Right lobe of liver (tissue), 6 donors: Measurements from ENCODE around the gene SYPL2. TPM values are rescaled to one million over a fixed set of nuclear protein-coding genes. Genes with fewer than 3 reads are reported as not detected.

Experiments used
- ATAC-seq, 4 donors: fragments of 200-7000 bp; cut with Tn5 transposase; one replicate each; pipeline ENCODE4 v1.9.1; 2020; ENCODE audit warnings: mild to moderate bottlenecking in 4 of 4, moderate library complexity in 4 of 4
- DNase-seq, 3 donors: peaks; one replicate each; pipeline ENCODE4 v3.0.0-alpha.2; 2020
- H3K27ac ChIP-seq, 3 donors: fragments of 200-600 bp; one replicate each; pipeline ENCODE4 v1.8.0; 2022
- H3K27me3 ChIP-seq, 2 donors: fragments of 200-600 bp; one replicate each; pipeline ENCODE4 v1.8.0; 2022
- H3K36me3 ChIP-seq, 4 donors: fragments of 200-600 bp; sonication (generic) in 1 of 4; one replicate each; pipeline versions ENCODE4 v1.5.1 to v1.8.0; 2017 to 2022; ENCODE audit warnings: control low read depth in 1 of 4
- H3K4me1 ChIP-seq, 4 donors: fragments of 200-600 bp; sonication (generic) in 1 of 4; one replicate each; pipeline versions ENCODE4 v1.5.1 to v1.8.0; 2017 to 2022; ENCODE audit warnings: control low read depth in 1 of 4
- H3K4me3 ChIP-seq, 3 donors: fragments of 200-600 bp; one replicate each; pipeline ENCODE4 v1.8.0; 2022
- H3K9me3 ChIP-seq, 4 donors: fragments of 200-600 bp; sonication (generic) in 1 of 4; one replicate each; pipeline versions ENCODE4 v1.5.1 to v1.8.0; 2017 to 2022; ENCODE audit warnings: control low read depth in 1 of 4
- CTCF ChIP-seq, 4 donors: fragments of 200-600 bp in 3 of 4; fragments of 450-650 bp in 1 of 4; IDR thresholded peaks; one replicate each; pipeline versions ENCODE4 v1.5.1 to v1.8.0; 2016 to 2022; ENCODE audit warnings: antibody characterized with exemption in 4 of 4, mild to moderate bottlenecking in 2 of 4
- POLR2A ChIP-seq: fragments of 450-650 bp; IDR thresholded peaks from one replicate; pipeline ENCODE4 v1.6.1; 2017; ENCODE audit warnings: antibody characterized with exemption, mild to moderate bottlenecking
- WGBS: methylation state at CpG from one replicate; pipeline ENCODE4 v1.1.6; 2018; ENCODE audit warnings: low coverage, low lambda C conversion rate; ENCODE audit not compliant: insufficient coverage; ENCODE audit errors: missing lambda C conversion rate; 5-methylcytosine and 5-hydroxymethylcytosine counted together
- intact Hi-C, 2 donors: fragments of 100-400 bp; cut with DNase I; formaldehyde crosslinking; loops; one replicate each; pipeline versions ENCODE4 v1.11.2 to v1.14.1; 2022
- total RNA-seq, 6 experiments: library from RNA; depleted of rRNA in 2 of 6; stranded (reverse); fragments of >200 nt in 2 of 6; fragmentation: NEBNext Ultra II Directional in 3 of 6; extraction: Animal tissue kit (Norgen Biotek cat#: 25700) in 3 of 6; gene quantifications; one replicate each; pipeline versions ENCODE4 v1.1.0 to v1.2.4, GENCODE V29; 2016 to 2023
- donor health status: DM: no; HTN: yes; CAD: no.
- donor health status: DM: no; HTN: no; CAD: no.
- donor health status: DM: no; HTN: no; CAD: no.
- donor health status: DM: no; HTN: yes; CAD: no.
- donor health status: DM: no; HTN: yes; CAD: no.

The SYPL2 gene
- total RNA-seq, 6 experiments from 2014 or later: 4.7 to 10.6 (median 6.0) TPM

DNA sequence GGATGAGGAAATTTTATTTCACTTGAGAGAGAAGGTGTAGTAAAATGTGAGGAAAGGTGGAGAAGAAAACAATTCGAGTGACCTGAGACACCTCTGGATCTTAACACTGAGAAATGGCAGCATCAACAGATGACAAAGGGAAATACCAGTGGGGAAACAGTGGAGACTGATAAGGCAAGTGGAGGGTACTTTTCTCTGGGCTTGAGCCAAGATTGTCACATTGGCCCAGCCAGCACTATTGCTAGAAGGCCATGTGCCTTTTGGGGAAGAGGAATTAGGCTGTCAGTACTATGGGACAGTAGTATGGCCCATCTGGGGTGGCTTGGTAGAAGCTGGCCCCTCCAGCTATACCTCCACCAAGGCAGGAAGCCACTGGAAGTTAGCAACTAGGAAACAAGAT lies 8.4 kb downstream of the SYPL2 start:
- Histone ChIP-seq H3K9me3 (no peaks in the 10 kb centered on the region), H3K4me1 (no peaks in the 10 kb centered on the region), H3K27ac (no peak overlapping the region), H3K27me3 (no peaks in the 10 kb centered on the region), H3K36me3 (no peaks in the 10 kb centered on the region), H3K4me3 (no peak overlapping the region)
- 83% methylated on average over 1 of the region's 1 CpG for WGBS
- TF ChIP-seq CTCF (IDR thresholded peaks at IDR 0.05) (no peak), POLR2A (no peak)
- ATAC-seq (no peak), DNase-seq (peak in 1 of 3 donors; percentile 25)
- intact Hi-C loops: no loop called here

- intact Hi-C loops: no loop called here
- TF ChIP-seq CTCF (IDR thresholded peaks at IDR 0.05): no peak
- no peak for TF ChIP-seq POLR2A
- WGBS: 85% methylated on average over 9 of the region's 9 CpGs
- DNase-seq: no peak
- Histone ChIP-seq H3K27me3 (no peaks in the 10 kb centered on the region), H3K36me3 (no peaks in the 10 kb centered on the region), H3K4me3 (no peak overlapping the region), H3K4me1 (no peaks in the 10 kb centered on the region), H3K9me3 (no peaks in the 10 kb centered on the region), H3K27ac (no peak overlapping the region)
- no peak for ATAC-seq
These were observed 8.9 kb downstream of the SYPL2 start for GRCh38 chr1:109475261-109475660.

- no peak for ATAC-seq
- TF ChIP-seq CTCF (IDR thresholded peaks at IDR 0.05) (no peak), POLR2A (no peak)
- 90% methylated on average over 8 of the region's 8 CpGs for WGBS
These were observed 10.5 kb downstream of the SYPL2 start for GRCh38 chr1:109476825-109477224.

DNA sequence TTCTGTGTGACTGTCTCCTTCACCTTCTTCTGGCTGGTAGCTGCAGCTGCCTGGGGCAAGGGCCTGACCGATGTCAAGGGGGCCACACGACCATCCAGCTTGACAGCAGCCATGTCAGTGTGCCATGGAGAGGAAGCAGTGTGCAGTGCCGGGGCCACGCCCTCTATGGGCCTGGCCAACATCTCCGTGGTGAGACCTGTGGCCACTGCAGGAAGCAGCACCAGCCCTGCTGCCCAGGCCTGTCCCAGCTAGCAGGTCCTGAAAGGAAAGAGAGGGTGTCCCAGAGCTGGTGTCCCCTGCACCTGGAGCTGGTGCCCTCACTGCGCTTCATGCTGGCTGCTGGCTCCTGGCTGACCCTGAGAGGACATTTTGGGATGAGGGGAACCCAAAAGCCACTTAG lies 11.5 kb downstream of the SYPL2 start:
- no peak for ATAC-seq
- no peak for DNase-seq

More at GRCh38 chr1:109476825-109477224, 10.5 kb downstream of the SYPL2 start:
- Histone ChIP-seq H3K27me3 (no peaks in the 10 kb centered on the region), H3K9me3 (no peaks in the 10 kb centered on the region), H3K27ac (no peak overlapping the region), H3K4me1 (no peaks in the 10 kb centered on the region), H3K4me3 (no peak overlapping the region), H3K36me3 (no peaks in the 10 kb centered on the region)
- no peak for DNase-seq
- intact Hi-C loops: no loop called here

More for the DNA sequence above, 11.5 kb downstream of the SYPL2 start:
- Histone ChIP-seq H3K27me3 (no peaks in the 10 kb centered on the region), H3K4me3 (no peak overlapping the region), H3K9me3 (no peaks in the 10 kb centered on the region), H3K4me1 (no peaks in the 10 kb centered on the region), H3K36me3 (no peaks in the 10 kb centered on the region), H3K27ac (no peak overlapping the region)
- no CpG with 5 or more reads among the region's 6 CpGs for WGBS
- intact Hi-C loops: no loop called here
- TF ChIP-seq CTCF (IDR thresholded peaks at IDR 0.05) (no peak), POLR2A (no peak)
